ENCODE data around the gene TRAF2. TPM values are rescaled to one million over a fixed set of nuclear protein-coding genes. Genes with fewer than 3 reads are reported as not detected.

TRAF2 gene
- total and polyA plus RNA-seq, 4 donors, result 4.8 to 22.1 (median 11.6) TPM

DNA sequence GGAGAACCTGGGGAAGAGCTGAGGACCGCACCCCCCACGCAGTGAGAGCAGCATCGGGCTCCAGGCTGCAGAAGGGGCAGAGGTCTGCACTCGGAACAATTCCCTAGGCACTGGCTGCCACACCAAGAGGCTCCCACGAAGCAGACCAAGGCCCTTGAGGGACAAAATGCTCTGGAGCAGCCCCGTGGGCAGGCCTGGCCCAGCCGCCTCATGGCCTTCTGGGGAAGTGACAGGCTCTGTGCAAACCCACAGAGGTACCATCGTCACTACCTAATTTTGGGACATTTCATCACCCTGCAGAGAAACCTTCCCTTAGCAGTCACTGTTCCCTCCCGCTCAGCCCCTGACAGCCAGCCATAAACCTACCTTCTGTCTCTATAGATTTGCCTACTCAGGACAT, 42.3 kb downstream of the TRAF2 start:
- Histone ChIP-seq H3K27ac (ENCODE audit: low read depth in 1 of 2, low read length in 2 of 2) (no peak overlapping the region), H3K4me3 (ENCODE audit: low read length in 2 of 2) (no peak overlapping the region), H3K27me3 (ENCODE audit: control insufficient read depth in 1 of 2, insufficient read depth in 2 of 2, low read length in 1 of 2) (no peaks in the 10 kb centered on the region), H3K9me3 (ENCODE audit: control insufficient read depth, low read length) (no peaks in the 10 kb centered on the region), H3K36me3 (ENCODE audit: control insufficient read depth in 1 of 2, insufficient read depth in 2 of 2, low read length in 1 of 2) (no peaks in the 10 kb centered on the region), H3K4me1 (ENCODE audit: control insufficient read depth in 1 of 2, insufficient read depth in 2 of 2, low read length in 2 of 2) (no peaks in the 10 kb centered on the region)
- peak; percentile 65 for ATAC-seq (ENCODE audit: low FRiP score)
- WGBS, 2 donors, result 60 to 66% methylated on average over 9 of the region's 9 CpGs
- no peak for DNase-seq
- intact Hi-C loops (cut with DNase I), result no loop called here

DNA sequence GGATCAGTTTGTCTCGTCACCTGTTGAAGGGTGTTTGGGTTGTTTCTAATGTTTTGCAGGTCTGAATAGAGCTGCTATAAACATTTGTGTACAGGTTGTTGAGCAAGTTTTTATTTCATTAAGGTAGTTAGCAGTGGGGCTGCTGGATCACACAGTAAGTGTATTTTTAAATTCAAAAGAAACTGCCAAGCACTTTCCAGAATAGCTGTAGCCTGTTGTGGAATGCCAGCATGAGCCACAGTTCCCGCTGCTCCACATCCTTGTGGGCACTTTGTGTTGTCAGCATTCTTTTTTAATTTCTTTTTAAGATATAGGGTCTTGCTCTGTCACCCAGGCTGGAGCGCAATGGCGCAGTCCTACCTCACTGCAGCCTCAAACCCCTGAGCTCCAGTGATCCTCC, 43.7 kb downstream of the TRAF2 start:
- no peak overlapping the region for H3K4me3 ChIP-seq (ENCODE audit: low read length in 2 of 2)
- no peaks in the 10 kb centered on the region for H3K4me1 ChIP-seq (ENCODE audit: control insufficient read depth in 1 of 2, insufficient read depth in 2 of 2, low read length in 2 of 2)
- no peak for DNase-seq
- ATAC-seq (ENCODE audit: low FRiP score), result no peak
- H3K27me3 ChIP-seq (ENCODE audit: control insufficient read depth in 1 of 2, insufficient read depth in 2 of 2, low read length in 1 of 2), result no peaks in the 10 kb centered on the region
- intact Hi-C loops (cut with DNase I), result no loop called here
- 71 to 91% methylated on average over 4 of the region's 4 CpGs for WGBS, 2 donors
- no peaks in the 10 kb centered on the region for H3K36me3 ChIP-seq (ENCODE audit: control insufficient read depth in 1 of 2, insufficient read depth in 2 of 2, low read length in 1 of 2)
- H3K9me3 ChIP-seq (ENCODE audit: control insufficient read depth, low read length), result no peaks in the 10 kb centered on the region
- no peak overlapping the region for H3K27ac ChIP-seq (ENCODE audit: low read depth in 1 of 2, low read length in 2 of 2)

DNA sequence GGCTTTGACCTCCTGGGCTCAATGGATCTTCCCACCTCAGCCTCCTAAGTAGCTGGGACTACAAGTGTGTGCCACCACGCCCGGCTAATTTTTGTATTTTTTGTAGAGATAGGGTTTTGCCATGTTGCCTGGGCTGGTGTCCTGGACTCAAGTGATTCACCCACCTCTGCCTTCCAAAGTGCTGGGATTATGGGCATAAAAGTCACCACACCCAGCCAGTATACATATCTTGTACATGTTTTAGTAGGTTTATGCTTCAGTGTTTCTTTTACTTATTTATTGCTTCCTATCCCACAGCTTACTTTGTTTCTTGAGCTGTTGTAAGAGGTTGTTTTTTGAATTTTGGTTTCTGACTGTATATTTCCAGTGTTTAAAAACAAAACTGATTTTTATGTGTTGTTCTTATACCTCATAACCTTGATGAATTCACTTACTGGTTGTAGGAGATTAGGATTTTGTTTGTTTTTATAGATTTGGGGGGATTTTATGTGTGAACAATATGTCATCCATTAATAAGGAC, 45.4 kb downstream of the TRAF2 start:
- no peaks in the 10 kb centered on the region for H3K4me1 ChIP-seq (ENCODE audit: control insufficient read depth in 1 of 2, insufficient read depth in 2 of 2, low read length in 2 of 2)
- no peaks in the 10 kb centered on the region for H3K36me3 ChIP-seq (ENCODE audit: control insufficient read depth in 1 of 2, insufficient read depth in 2 of 2, low read length in 1 of 2)
- WGBS, 2 donors, result 97% methylated on average over 2 of the region's 2 CpGs
- ATAC-seq (ENCODE audit: low FRiP score) (no peak), DNase-seq (no peak)
- no peaks in the 10 kb centered on the region for H3K9me3 ChIP-seq (ENCODE audit: control insufficient read depth, low read length)
- intact Hi-C loops (cut with DNase I), result no loop called here
- no peak overlapping the region for H3K4me3 ChIP-seq (ENCODE audit: low read length in 2 of 2)
- no peak overlapping the region for H3K27ac ChIP-seq (ENCODE audit: low read depth in 1 of 2, low read length in 2 of 2)
- no peaks in the 10 kb centered on the region for H3K27me3 ChIP-seq (ENCODE audit: control insufficient read depth in 1 of 2, insufficient read depth in 2 of 2, low read length in 1 of 2)

DNA sequence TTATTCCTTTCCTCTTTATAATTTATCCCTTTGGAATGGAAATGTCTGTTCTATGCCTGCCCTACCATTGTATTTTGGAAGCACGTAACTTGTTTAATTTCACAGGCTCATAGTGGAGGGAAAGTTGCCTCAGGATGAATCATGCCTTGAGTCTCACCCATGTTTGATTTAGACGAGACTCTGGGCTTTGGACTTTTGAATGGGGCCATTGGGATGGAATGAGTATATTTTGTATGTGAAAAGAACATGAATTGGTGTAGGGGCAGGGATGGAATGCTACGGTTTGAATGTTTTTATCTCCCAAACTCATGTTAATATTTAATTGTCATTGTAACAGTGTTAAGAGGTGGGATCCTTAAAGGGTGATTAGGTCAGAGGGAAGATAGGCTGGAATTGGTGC, 48.0 kb downstream of the TRAF2 start:
- peaks cover 0 to under 1% of the 10 kb centered on the region in 2 donors for H3K36me3 ChIP-seq (ENCODE audit: control insufficient read depth in 1 of 2, insufficient read depth in 2 of 2, low read length in 1 of 2)
- H3K4me1 ChIP-seq (ENCODE audit: control insufficient read depth in 1 of 2, insufficient read depth in 2 of 2, low read length in 2 of 2), result no peaks in the 10 kb centered on the region
- H3K27ac ChIP-seq (ENCODE audit: low read depth in 1 of 2, low read length in 2 of 2), result no peak overlapping the region
- 89 to 92% methylated on average over 3 of the region's 3 CpGs for WGBS, 2 donors
- ATAC-seq (ENCODE audit: low FRiP score) (no peak), DNase-seq (no peak)
- intact Hi-C loops (cut with DNase I), result no loop called here
- no peak overlapping the region for H3K4me3 ChIP-seq (ENCODE audit: low read length in 2 of 2)
- no peaks in the 10 kb centered on the region for H3K9me3 ChIP-seq (ENCODE audit: control insufficient read depth, low read length)
- H3K27me3 ChIP-seq (ENCODE audit: control insufficient read depth in 1 of 2, insufficient read depth in 2 of 2, low read length in 1 of 2), result no peaks in the 10 kb centered on the region

DNA sequence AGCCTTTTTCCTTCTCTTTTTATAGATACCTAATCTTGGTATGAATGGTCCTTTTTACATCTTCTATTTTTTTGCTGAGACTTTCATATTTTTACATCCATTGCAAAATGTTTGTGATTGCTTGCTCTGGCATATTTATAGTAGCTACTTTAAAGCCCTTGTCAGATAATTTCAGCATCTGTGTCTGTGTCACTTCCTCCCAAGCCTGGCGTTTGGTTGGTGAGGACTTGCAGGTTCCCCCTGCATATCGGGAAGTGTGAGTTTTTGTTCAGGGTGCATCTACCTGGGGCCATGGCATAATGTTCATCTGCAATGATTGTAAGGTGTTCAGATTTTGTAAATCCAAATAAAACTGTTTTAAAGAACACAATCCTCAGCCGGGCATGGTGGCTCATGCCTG, 49.3 kb downstream of the TRAF2 start:
- Histone ChIP-seq H3K27me3 (ENCODE audit: control insufficient read depth in 1 of 2, insufficient read depth in 2 of 2, low read length in 1 of 2) (no peaks in the 10 kb centered on the region), H3K36me3 (ENCODE audit: control insufficient read depth in 1 of 2, insufficient read depth in 2 of 2, low read length in 1 of 2) (peaks cover 0 to 4% of the 10 kb centered on the region in 2 donors), H3K4me3 (ENCODE audit: low read length in 2 of 2) (no peak overlapping the region), H3K9me3 (ENCODE audit: control insufficient read depth, low read length) (no peaks in the 10 kb centered on the region), H3K4me1 (ENCODE audit: control insufficient read depth in 1 of 2, insufficient read depth in 2 of 2, low read length in 2 of 2) (no peaks in the 10 kb centered on the region), H3K27ac (ENCODE audit: low read depth in 1 of 2, low read length in 2 of 2) (no peak overlapping the region)
- ATAC-seq (ENCODE audit: low FRiP score), result no peak
- 84 to 88% methylated on average over 3 of the region's 3 CpGs for WGBS, 2 donors
- intact Hi-C loops (cut with DNase I), result no loop called here
- no peak for DNase-seq

DNA sequence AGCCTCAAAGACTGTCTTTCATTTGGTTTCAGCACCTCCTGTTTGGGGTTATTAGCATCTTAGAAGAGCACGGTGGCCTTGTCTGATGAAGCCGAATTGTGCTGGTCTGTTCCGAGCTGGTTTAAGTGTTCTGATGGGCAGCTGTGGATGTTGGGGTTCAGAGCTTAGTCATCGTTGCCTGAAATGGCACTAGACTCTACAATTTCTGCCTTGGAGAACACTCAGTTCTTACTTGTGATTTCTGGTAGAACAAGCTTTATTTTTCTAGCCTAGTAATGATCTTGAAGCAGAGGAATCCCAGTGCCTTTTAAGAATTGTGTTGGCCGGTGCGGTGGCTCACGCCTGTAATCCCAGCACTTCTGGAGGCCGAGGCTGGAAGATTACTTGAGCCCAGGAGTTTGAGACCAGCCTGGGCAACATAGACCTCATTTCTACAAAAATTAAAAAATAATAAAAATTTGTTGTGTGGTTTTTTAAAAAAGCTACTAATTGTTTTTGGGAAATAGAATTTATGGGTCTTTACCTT, 50.4 kb downstream of the TRAF2 start:
- 91 to 92% methylated on average over 8 of the region's 8 CpGs for WGBS, 2 donors
- intact Hi-C loops (cut with DNase I), result no loop called here

DNA sequence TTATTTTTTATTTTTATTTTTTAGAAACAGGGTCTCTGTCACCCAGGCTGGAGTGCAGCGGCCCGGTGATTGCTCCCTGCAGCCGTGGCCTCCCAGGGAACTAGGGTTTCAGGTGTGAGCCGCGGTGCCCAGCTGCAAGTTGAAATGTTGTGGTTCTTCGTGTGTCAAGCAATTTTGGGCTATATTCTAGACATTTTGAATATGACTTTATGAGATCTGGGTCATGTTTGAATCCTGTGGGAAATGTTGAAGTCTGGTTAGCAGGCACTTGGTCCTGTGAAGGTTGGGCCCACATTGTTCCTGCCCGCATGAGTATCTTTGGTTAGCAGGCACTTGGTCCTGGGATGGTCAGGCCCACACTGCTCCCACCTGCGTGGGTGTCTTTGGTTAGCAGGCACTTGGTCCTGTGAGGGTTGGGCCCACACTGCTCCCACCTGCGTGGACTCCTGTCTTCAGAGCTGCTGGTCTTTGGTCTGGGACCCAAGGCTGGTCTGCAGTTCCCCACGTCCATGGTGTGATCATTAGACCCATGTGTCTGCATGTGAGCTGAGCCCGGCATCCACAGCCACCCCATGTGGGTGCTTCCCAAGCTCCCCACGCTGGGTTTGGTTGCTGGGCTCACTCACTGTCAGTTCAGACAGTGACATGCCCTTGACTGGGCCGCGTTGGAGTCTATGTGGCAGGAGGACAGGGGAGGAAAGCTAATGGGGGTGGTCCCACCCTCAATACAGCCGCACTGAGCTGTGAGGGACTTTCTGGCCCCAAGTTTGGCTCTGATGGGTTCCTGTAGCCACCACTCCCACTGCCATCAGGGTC, 51.1 kb downstream of the TRAF2 start:
- no peak for DNase-seq
- Histone ChIP-seq H3K27ac (ENCODE audit: low read depth in 1 of 2, low read length in 2 of 2) (no peak overlapping the region), H3K27me3 (ENCODE audit: control insufficient read depth in 1 of 2, insufficient read depth in 2 of 2, low read length in 1 of 2) (no peaks in the 10 kb centered on the region)

More for the DNA sequence above, 50.4 kb downstream of the TRAF2 start:
- Histone ChIP-seq H3K4me1 (ENCODE audit: control insufficient read depth in 1 of 2, insufficient read depth in 2 of 2, low read length in 2 of 2) (no peaks in the 10 kb centered on the region), H3K9me3 (ENCODE audit: control insufficient read depth, low read length) (no peaks in the 10 kb centered on the region), H3K27ac (ENCODE audit: low read depth in 1 of 2, low read length in 2 of 2) (no peak overlapping the region), H3K27me3 (ENCODE audit: control insufficient read depth in 1 of 2, insufficient read depth in 2 of 2, low read length in 1 of 2) (no peaks in the 10 kb centered on the region), H3K36me3 (ENCODE audit: control insufficient read depth in 1 of 2, insufficient read depth in 2 of 2, low read length in 1 of 2) (peaks cover 0 to 9% of the 10 kb centered on the region in 2 donors), H3K4me3 (ENCODE audit: low read length in 2 of 2) (no peak overlapping the region)
- ATAC-seq (ENCODE audit: low FRiP score) (no peak), DNase-seq (no peak)

DNA sequence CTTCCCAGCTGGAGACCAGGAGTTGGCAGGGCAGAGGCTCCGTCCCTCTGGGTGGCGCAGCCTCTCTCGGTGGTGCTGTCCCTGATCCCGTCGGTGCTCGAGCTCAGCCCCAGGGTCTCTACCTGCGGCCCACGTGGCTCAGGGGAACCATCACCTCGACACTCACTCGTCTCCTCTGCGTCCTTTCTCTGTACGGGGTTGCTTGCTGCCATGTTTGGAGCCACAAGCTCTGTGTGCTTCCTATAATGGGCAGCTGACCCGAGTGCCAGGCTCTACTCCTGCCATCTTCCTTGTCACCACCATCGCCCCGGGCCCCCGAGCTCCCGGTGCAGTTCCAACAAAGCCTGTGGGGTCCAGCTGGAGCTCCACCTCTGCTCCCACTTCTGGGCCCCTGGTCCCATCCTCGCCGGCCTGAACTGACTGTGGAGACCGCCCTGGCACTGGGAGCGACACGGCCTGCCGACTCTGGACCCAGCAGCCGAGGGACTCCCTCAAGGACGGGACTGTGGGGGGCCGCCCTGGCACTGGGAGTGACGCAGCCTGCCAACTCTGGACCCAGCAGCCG, 53.2 kb downstream of the TRAF2 start:
- DNase-seq (no peak), ATAC-seq (ENCODE audit: low FRiP score) (no peak)
- Histone ChIP-seq H3K4me1 (ENCODE audit: control insufficient read depth in 1 of 2, insufficient read depth in 2 of 2, low read length in 2 of 2) (no peaks in the 10 kb centered on the region), H3K9me3 (ENCODE audit: control insufficient read depth, low read length) (no peaks in the 10 kb centered on the region), H3K27me3 (ENCODE audit: control insufficient read depth in 1 of 2, insufficient read depth in 2 of 2, low read length in 1 of 2) (no peaks in the 10 kb centered on the region), H3K4me3 (ENCODE audit: low read length in 2 of 2) (no peak overlapping the region), H3K36me3 (ENCODE audit: control insufficient read depth in 1 of 2, insufficient read depth in 2 of 2, low read length in 1 of 2) (peaks cover 0 to 11% of the 10 kb centered on the region in 2 donors), H3K27ac (ENCODE audit: low read depth in 1 of 2, low read length in 2 of 2) (no peak overlapping the region)
- 78 to 82% methylated on average over 28 of the region's 28 CpGs for WGBS, 2 donors
- intact Hi-C loops (cut with DNase I), result no loop called here

More for the DNA sequence above, 51.1 kb downstream of the TRAF2 start:
- ATAC-seq (ENCODE audit: low FRiP score), result no peak
- H3K4me1 ChIP-seq (ENCODE audit: control insufficient read depth in 1 of 2, insufficient read depth in 2 of 2, low read length in 2 of 2), result no peaks in the 10 kb centered on the region
- H3K9me3 ChIP-seq (ENCODE audit: control insufficient read depth, low read length), result no peaks in the 10 kb centered on the region
- peaks cover 0 to 11% of the 10 kb centered on the region in 2 donors for H3K36me3 ChIP-seq (ENCODE audit: control insufficient read depth in 1 of 2, insufficient read depth in 2 of 2, low read length in 1 of 2)
- 94 to 95% methylated on average over 15 of the region's 15 CpGs for WGBS, 2 donors
- H3K4me3 ChIP-seq (ENCODE audit: low read length in 2 of 2), result no peak overlapping the region
- intact Hi-C loops (cut with DNase I), result no loop called here

All from aorta (tissue), 5 donors.